KG1 (cell line): ENCODE results near the gene KLRC4.
"Not testable (repeated sequence)": the region's sequence is repeated elsewhere in the genome, so short reads cannot be mapped to it uniquely, and the experiment has no call there.

Experiments
- DNase-seq: peaks from one replicate; lab custom pipeline; 2025; lab: John Stamatoyannopoulos, UW

Gene KLRC4

DNA sequence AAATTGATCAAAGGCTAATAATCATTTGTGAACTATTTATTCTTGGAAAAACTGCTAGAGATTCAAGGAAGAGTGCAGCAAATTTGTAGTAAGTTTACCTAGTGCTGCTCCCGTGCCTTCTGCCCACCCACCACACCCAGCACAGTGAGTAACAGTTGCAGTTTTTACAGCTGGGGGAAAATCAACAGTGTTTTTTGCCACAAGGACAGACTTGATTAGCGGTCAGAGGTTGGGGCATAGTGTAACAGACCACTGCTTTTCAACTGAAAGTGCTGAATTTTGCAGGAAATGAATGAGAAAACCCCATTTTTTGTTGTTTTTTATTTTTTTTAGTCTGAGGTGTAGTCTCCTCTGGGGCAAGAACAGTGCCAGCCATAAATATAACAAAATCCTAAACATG, 12.3 kb downstream of the KLRC4 start:
- no peak for DNase-seq

DNA sequence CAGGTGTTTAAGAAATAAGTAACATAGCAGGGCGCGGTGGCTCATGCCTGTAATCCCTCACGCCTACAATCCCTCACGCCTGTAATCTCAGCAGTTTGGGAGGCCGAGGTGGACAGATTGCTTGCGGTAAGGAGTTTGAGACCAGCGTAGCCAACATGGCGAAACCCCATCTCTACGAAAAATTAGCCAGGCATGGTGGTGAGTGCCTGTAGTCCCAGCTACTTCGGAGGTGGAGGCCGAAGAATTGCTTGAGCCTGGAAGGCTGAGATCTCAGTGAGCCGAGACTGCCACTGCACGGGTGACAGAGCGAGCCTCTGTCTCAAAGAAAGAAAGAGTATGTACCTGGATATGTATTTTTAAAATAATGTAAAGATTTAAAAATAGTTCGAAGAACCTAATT, 13.4 kb downstream of the KLRC4 start:
- not testable (repeated sequence) for DNase-seq

DNA sequence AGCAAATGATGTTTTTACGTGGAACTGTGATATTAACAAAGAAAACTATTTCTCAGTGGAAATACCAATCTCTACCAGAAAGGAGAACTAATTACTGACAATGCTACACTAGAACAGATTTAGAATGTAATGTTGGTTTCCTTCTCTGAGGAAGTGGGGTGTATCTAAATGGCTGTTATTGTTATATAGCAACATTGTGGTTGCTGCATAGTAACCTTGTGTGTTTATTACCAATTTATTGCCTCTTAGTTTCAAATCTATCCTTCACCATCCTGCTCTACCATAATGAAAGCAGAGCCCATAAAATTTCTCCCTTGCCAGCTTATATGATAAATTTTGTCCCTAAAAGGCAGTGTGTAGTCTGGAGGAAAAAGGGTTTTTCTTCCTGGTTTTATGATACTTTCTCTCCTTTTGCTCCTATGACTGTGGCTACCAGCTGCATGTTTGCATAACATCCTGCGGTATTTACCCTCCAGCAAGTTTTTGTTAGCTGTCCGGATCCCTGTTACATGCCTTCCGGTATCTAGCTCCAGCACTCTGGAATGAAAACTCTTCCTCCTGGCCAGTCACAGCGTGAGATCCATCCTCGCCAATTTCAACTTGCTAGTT, 14.1 kb downstream of the KLRC4 start:
- DNase-seq, result no peak

DNA sequence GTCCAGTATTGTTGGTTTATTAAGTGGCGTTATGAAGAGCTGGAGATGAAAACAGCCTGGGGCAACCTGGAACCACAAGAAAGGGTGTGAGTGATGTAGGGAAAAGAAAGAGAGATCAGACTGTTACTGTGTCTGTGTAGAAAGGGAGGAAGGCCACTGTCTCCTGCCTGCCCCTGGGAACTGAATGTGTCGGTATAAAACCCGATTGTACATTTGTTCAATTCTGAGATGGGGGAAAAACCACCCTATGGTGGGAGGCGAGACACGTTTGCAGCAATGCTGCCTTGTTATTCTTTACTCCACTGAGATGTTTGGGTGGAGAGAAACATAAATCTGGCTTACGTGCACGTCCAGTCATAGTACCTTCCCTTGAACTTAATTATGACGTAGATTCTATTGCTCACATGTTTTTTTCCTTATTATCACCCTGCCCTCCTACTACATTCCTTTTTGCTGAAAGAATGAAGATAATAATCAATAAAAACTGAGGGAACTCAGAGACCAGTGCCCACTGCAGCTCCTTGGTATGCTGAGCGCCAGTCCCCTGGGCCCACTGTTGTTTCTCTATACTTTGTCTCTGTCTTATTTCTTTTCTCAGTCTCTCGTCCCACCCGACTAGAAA, 14.9 kb downstream of the KLRC4 start:
- not testable (repeated sequence) for DNase-seq

DNA sequence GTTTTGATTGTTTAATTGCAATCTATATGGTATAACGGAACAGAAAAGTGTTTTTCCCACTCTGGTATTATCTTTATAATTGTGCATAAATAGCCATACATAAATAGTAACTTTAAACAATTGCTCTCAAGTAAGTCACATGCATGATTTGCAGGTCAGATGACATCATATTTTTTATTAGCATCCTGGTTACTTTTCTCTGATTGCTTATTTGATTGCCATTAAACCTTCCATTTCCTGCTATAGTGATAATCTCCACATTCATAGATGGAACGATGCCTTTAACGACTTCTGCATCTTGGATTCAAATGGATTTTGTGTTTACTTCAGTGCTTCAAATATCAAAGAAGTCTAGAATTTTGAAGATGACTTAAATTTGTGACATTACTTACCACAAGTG, 16.3 kb downstream of the KLRC4 start:
- DNase-seq, result no peak

DNA sequence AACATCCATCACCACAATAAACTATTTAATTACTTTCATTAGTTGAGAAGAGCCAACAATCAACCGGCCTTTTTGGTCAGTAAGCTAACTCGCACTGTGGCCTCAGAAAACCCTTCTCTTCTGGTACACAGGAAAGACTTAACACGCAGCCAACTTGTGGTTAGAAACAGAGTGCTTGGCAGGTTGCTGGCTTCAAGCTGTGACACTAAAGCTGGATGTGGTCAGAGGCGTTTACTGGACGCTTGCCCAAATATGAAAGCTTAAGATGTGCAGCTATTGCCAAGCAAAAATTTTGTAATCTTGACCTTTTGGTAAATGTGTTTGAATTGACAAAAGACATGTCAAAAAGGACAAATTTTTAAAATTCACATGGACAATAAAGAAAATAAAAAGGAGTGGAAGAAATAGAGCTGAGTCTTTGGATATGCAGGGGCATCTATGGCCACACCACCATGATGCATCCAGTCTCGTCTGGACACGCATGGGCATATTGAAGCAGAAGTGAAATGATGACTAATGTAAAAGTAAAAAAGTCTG, 17.1 kb downstream of the KLRC4 start:
- DNase-seq, result peak; percentile 14

DNA sequence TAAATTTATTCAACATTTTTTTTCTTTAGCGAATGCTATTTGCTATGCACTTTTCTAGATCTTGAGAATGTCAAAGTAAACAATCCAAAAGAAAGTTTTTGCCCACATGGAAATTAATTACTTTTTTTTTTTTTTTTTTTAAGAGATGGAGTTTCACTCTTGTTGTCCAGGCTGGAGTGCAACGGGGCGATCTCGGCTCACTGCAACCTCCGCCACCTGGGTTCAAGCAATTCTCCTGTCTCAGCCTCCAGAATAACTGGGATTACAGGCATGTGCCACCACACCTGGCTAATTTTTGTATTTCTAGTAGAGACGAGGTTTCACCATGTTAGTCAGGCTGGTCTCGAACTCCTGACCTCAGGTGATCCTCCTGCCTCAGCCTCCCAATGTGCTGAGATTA, 18.6 kb downstream of the KLRC4 start:
- not testable (repeated sequence) for DNase-seq

DNA sequence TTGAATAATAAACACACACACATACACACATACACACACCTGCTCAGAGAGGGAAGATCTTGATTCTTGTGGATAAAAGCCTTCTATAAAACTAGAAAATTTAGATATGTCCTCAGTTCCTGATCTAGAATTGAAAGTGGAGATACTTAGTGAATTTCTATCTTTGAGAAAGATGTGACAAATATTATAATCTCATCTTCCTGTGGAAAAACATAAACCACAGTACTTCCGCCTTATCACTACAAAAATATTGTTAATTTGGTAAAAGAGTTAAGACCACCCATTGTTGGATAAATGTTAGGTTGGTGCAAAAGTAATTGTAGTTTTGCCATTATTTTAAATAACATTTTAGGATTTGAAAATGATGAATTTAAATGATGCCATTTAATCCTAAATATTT, 19.7 kb downstream of the KLRC4 start, which contains the start of gene KLRK1:
TSS of gene KLRK1 (minus strand) at position 138 of the 400 bp plus-strand sequence. CDS start 1,231 bp downstream, outside the sequence.
- DNase-seq, result no peak

DNA sequence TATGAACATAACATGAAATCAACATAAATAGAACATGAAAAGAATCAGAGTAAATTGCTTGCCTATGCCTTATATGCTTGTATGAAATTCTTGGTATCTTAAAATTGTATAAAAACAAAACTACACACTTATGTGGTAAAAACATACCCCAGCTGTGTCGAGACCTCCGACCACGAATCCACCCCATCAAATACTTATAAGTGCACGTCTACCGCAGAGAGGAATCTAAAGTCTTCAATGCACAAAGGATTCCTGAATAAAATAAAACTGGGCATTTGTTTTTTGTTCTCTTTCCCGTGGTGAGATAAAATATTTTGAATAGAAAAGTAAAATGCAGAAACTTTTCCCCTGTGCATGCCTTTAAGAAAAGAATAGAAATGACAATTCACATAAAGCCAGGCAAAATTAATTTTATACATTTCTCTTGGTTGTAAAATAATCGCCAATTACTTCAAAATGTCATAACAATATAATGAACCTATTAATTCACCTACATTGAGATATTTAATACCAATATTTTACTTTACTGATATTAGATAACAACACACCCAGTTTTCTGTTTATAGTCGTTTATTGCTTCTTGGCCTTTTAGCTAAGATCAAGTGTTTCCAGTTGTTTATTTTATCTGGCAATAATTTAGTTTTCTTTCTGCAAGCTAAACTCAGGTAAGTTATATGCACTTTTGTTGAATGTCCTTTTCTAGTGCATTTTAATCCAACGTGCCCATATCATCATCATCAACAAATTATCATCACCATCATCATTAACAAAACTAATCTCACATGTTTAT, 20.7 kb downstream of the KLRC4 start:
- DNase-seq, result no peak

DNA sequence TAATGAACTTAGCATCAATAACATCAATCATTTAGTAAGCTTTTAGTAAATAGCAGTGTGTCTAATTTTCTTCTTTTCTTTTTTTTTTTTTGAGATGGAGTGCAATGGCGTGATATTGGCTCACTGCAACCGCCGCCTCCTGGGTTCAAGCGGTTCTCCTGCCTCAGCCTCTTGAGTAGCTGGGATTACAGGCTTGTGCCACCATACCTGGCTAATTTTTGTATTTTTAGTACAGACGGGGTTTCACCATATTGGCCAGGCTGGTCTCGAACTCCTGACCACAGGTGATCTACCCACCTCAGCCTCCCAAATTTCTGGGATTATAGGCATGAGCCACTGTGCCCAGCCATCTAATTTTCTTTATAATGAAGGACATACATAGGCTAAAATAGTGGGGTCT, 22.1 kb downstream of the KLRC4 start:
- DNase-seq, result not testable (repeated sequence)

DNA sequence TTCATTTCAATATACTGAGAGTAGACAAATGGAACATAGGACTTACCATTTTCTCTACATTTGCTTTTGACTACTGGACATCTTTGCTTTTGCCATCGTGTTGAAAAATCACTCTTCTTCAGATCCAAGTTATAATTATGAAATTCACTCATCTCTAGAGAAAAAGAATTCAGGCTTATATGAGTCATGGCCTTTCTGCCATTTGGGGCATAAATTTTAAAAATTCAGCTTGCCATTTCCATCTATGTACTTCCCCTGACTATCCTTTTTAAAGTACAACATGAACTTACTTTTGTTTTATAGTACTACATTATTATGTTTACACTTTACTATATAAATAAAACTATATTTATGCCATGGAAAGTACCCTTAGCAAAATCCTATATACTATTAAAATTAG, 22.7 kb downstream of the KLRC4 start:
- no peak for DNase-seq

DNA sequence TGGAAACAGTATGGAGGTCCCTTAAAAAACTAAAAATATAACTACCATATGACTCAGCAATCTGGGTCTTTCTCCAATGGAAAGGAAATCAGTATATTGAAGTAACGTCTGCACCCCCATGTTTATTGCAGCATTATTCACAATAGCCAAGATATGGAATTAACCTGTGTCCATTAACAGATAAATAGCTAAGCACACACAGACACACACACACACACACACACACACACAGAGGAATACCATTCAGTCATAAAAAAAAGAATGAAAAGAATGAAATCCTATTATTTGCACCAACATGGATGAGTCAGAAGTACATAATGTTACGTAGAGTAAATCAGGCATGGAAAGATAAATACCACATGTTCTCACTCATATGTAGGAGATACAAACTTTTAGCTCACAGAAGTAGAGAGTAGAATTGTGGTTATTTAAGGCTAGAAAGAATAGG, 24.4 kb downstream of the KLRC4 start:
- no peak for DNase-seq

DNA sequence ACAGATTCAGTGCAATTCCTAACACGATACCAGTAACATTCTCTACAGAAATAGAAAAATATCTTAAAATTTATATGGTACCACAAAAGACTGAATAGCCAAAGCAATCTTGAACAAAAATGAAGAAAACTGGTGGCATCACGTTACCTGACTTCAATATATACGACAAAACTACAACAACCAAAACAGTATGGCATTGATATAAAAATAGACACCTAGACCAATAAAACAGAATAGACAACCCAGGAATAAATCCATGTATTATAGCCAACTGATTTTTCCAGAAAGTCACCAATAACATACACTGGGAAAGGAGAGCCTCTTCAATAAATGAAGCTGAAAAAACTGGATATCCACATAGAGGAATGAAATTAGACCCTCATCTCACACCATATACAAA, 25.4 kb downstream of the KLRC4 start:
- DNase-seq, result no peak

DNA sequence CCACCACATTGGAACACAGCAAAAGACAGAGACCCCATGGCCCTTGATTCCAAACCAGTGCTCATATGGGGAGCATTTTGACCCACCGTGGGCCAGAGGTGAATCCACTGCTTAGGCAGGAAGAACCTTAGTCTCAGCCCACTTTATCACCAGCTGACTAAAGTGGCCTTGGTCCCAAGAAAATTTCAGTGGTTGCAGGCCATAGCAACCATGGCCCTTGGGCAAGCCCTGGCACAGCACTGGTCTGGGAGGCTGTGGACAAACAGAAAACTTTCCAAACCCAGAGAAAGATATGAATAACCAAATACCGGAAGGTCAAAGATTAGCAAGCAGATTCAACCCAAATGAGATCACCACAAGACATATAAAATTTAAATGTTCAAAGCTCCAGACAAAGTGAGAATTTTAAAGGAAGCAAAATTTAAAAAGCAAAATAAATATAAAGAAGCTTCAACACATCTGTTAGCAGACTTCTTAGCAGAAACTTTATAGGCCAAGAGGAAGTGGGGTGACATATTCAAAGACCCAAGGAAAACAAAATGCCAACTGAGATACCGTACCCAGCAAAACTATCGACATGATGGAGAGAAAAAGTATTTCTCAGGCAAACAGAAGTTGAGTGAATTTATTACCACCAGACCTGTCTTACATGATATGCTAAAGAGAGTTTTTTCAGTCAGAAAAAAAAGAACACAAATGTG, 27.5 kb downstream of the KLRC4 start:
- DNase-seq, result no peak

DNA sequence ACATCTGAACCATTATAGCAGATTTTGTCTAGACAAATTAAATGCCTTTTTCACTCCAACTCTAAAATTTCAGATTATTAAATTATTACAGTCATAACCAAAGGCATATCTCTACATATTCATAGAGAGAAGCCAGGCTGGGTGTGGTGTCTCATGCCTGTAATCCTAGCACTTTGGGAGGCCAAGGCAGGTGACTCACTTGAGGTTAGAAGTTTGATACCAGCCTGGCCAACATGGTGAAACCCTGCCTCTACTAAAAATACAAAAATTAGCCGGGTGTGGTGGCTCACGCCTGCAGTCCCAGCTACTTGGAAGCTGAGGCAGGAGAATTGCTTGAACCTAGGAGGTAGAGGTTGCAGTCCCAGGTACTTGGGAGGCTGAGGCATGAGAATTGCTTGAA, 30.8 kb downstream of the KLRC4 start:
- DNase-seq, result not testable (repeated sequence)

DNA sequence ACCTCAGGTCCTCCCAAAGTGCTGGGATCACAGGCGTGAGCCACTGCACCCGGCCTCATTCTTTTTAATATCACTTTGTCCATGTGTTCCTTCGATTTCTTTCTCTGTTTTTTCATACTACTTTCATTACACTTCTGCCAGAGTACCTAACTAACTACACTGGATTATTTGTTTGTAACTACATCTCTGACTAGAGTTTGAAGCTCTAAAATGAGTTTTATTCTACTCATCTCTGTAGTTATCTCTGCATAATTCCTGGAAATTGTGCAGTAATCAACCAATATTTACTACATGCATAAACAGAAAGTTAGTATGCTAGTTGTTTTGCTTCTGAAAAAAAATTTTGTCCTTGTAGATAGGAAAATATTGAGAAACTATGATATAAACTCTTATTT, 34.9 kb downstream of the KLRC4 start:
- no peak for DNase-seq

DNA sequence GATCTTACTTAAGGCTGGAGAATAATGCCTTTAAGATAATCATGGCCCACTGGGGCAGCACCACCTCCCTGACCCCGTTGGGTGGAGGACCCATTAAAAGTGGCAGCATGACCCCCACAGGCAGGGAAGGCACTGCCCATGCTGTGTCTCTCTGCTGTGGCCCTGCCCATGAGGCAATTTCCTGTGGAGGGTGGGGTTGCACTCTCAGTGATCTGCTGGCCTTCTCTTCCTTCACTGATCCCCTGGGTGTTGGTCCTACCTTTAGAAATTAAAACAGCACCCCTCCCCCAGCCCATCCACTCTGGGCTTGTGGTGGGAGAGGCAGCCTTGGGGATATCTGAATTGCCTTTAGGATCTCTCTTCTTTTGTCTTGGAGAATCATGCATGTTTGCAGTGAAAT, 37.0 kb downstream of the KLRC4 start:
- DNase-seq, result no peak

DNA sequence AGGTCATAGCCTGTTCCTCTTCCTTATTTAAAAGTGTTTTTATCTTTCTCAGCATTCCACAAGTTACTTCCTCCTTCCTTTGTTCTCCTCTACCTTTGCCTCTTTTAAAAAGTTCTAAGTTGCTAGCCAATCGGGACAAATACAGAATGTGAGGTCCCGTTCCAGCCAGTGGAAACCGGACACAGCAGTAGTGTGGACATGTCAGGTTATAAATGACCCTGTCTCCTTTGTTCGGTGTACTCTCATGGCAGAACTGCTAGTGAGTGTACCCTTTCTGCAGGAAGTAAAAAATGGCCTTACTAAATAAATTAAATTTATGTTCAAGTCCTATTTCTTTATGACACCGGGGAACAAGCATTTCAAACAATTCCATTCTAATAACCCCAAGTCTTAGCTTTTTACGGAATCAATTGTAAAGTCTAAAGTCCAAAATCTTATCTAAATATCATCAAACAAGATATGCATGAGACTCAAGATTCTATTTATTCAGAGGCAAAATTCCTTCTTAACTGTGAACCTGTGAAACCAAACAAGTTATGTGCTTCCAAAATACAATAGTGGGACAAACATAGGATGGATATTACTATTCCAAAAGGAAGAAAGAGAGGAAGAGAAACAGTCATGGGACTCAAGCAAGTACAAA, 37.5 kb downstream of the KLRC4 start:
- not testable (repeated sequence) for DNase-seq

DNA sequence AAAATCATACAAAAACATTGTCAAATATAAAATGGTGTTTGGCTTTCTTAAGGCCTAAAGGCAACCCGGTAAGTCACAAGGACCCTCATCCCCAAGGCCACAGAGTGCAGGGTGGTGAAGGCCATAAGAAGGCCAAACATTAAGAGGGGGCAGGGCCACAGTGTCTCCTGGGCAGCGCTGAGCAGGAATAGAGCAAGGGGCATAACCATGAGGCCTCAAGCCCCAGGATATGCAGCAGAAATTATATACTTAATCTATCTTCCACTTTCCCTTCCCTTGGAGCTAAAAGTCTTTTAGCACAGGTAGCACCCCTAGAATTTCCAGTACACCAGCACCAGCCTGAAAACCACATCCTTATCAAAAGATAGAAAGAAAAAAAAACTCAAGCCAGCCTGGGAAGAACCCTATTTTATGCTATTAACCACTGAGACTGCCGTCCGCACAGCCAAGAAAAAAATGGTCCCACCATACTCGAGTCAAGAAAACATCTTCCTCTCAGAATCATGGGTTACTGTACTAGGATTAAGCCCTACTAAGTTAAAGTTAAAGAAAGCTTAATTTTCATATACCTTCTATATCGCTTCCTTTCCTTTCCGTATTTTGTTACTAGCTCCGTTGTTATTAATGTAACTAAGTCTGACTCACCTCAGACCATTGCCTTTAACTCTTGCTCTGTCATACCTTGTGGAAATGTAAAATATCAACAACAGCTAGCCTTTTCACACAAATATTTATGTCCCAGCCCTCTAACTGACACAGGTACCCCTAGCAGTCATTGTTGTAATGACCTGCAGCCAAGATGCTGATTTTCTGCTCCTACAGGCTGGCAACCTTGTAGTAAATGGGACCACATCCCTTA, 39.8 kb downstream of the KLRC4 start:
- DNase-seq, result no peak
